ENCODE measurements around the gene VWA8.
"Not testable (repeated sequence)": the region's sequence is repeated elsewhere in the genome, so short reads cannot be mapped to it uniquely, and the experiment has no call there.

VWA8 gene

GRCh38 chr13:41751277-41751676 lies 209.6 kb downstream of the VWA8 start:
- Histone ChIP-seq H3K36me3 (ENCODE audit: low read depth) (peaks cover 3% of the 10 kb centered on the region; the same call in 1 of the 2 replicates), H3K27me3 (ENCODE audit: insufficient read depth, poor library complexity, severe bottlenecking) (no peaks in the 10 kb centered on the region), H3K9me3 (ENCODE audit: severe bottlenecking) (no peaks in the 10 kb centered on the region), H3K27ac (ENCODE audit: poor library complexity, severe bottlenecking) (no peak overlapping the region), H3K4me1 (ENCODE audit: insufficient read depth, poor library complexity, severe bottlenecking) (no peaks in the 10 kb centered on the region), H3K4me3 (ENCODE audit: severe bottlenecking) (no peak overlapping the region)
- ATAC-seq (ENCODE audit: low read depth) (no peak), DNase-seq (ENCODE audit: low spot score) (no peak)
- TF ChIP-seq CTCF (IDR thresholded peaks at IDR 0.05; ENCODE audit: poor library complexity, severe bottlenecking): no peak

GRCh38 chr13:41746259-41746658 lies 214.7 kb downstream of the VWA8 start:
- Histone ChIP-seq H3K27ac (ENCODE audit: poor library complexity, severe bottlenecking) (no peak overlapping the region), H3K4me1 (ENCODE audit: insufficient read depth, poor library complexity, severe bottlenecking) (no peaks in the 10 kb centered on the region), H3K36me3 (ENCODE audit: low read depth) (0 out of 2 replicates have a peak, but pooled peaks cover 3% of the 10 kb centered on the region), H3K4me3 (ENCODE audit: severe bottlenecking) (no peak overlapping the region), H3K9me3 (ENCODE audit: severe bottlenecking) (no peaks in the 10 kb centered on the region), H3K27me3 (ENCODE audit: insufficient read depth, poor library complexity, severe bottlenecking) (no peaks in the 10 kb centered on the region)
- DNase-seq (ENCODE audit: low spot score) (no peak), ATAC-seq (ENCODE audit: low read depth) (peak; percentile 44; the same call in 2 of the 3 replicates)
- TF ChIP-seq CTCF (IDR thresholded peaks at IDR 0.05; ENCODE audit: poor library complexity, severe bottlenecking): no peak

GRCh38 chr13:41745496-41745895 lies 215.4 kb downstream of the VWA8 start:
- H3K36me3 ChIP-seq (ENCODE audit: low read depth); H3K9me3 ChIP-seq (ENCODE audit: severe bottlenecking); H3K4me3 ChIP-seq (ENCODE audit: severe bottlenecking); H3K27ac ChIP-seq (ENCODE audit: poor library complexity, severe bottlenecking); DNase-seq (ENCODE audit: low spot score); ATAC-seq (ENCODE audit: low read depth); H3K4me1 ChIP-seq (ENCODE audit: insufficient read depth, poor library complexity, severe bottlenecking); H3K27me3 ChIP-seq (ENCODE audit: insufficient read depth, poor library complexity, severe bottlenecking): not testable (repeated sequence)

- Histone ChIP-seq H3K27ac (ENCODE audit: poor library complexity, severe bottlenecking) (no peak overlapping the region), H3K4me3 (ENCODE audit: severe bottlenecking) (no peak overlapping the region), H3K9me3 (ENCODE audit: severe bottlenecking) (no peaks in the 10 kb centered on the region), H3K27me3 (ENCODE audit: insufficient read depth, poor library complexity, severe bottlenecking) (no peaks in the 10 kb centered on the region), H3K36me3 (ENCODE audit: low read depth) (no peaks in the 10 kb centered on the region), H3K4me1 (ENCODE audit: insufficient read depth, poor library complexity, severe bottlenecking) (no peaks in the 10 kb centered on the region)
- peak; percentile 51; the same call in 1 of the 3 replicates for ATAC-seq (ENCODE audit: low read depth)
- TF ChIP-seq CTCF (IDR thresholded peaks at IDR 0.05; ENCODE audit: poor library complexity, severe bottlenecking): no peak
- no peak for DNase-seq (ENCODE audit: low spot score)
These were observed 217.9 kb downstream of the VWA8 start for GRCh38 chr13:41742917-41743552.

GRCh38 chr13:41740479-41740878 lies 220.4 kb downstream of the VWA8 start:
- no peaks in the 10 kb centered on the region for H3K27me3 ChIP-seq (ENCODE audit: insufficient read depth, poor library complexity, severe bottlenecking)
- DNase-seq (ENCODE audit: low spot score) (no peak), ATAC-seq (ENCODE audit: low read depth) (no peak)
- H3K27ac ChIP-seq (ENCODE audit: poor library complexity, severe bottlenecking): no peak overlapping the region
- H3K9me3 ChIP-seq (ENCODE audit: severe bottlenecking): no peaks in the 10 kb centered on the region
- no peak for TF ChIP-seq CTCF (IDR thresholded peaks at IDR 0.05; ENCODE audit: poor library complexity, severe bottlenecking)
- no peak overlapping the region for H3K4me3 ChIP-seq (ENCODE audit: severe bottlenecking)
- H3K4me1 ChIP-seq (ENCODE audit: insufficient read depth, poor library complexity, severe bottlenecking): no peaks in the 10 kb centered on the region
- no peaks in the 10 kb centered on the region for H3K36me3 ChIP-seq (ENCODE audit: low read depth)
